HEK293 (cell line): ENCODE data around the gene TTC34.
A peak's percentile ranks its signal among the peaks of the same experiment; 100 is the strongest.

ENCODE experiments used
- CTCF ChIA-PET: fragments of 350-600 bp; formaldehyde crosslinking; extraction: SDS; loops from one replicate; lab custom pipeline; 2021; ENCODE audit warnings: antibody characterized with exemption; lab: Yijun Ruan, JAX
- POLR2A ChIA-PET: fragments of 300-600 bp; formaldehyde crosslinking; extraction: SDS; loops from one replicate; lab custom pipeline; 2020; ENCODE audit warnings: antibody characterized with exemption, inconsistent platforms; lab: Yijun Ruan, JAX
- H3K27ac ChIP-seq: fragments of 200-500 bp; sonication (Bioruptor generic); 2 replicates; pipeline ENCODE4 v1.5.1; 2014; ENCODE audit warnings: low read depth, low read length, control low read depth, inconsistent platforms; ENCODE audit errors: extremely low read depth
- H3K36me3 ChIP-seq, 2 experiments: fragments of 200-500 bp in 1 of 2; sonication (Bioruptor generic) in 1 of 2; 1 replicate in 1 of 2; 2 replicates in 1 of 2; pipeline ENCODE4 v1.5.1; 2014 to 2017; ENCODE audit warnings: inconsistent platforms in 2 of 2, low read length in 2 of 2; ENCODE audit not compliant: control insufficient read depth in 2 of 2, insufficient read depth in 1 of 2
- H3K4me1 ChIP-seq: fragments of 200-500 bp; sonication (Bioruptor generic); 2 replicates; pipeline ENCODE4 v1.5.1; 2014; ENCODE audit warnings: mild to moderate bottlenecking, low read length, inconsistent platforms; ENCODE audit not compliant: control insufficient read depth, insufficient read depth
- H3K4me3 ChIP-seq: 2 replicates; pipeline ENCODE4 v1.5.1; 2011; ENCODE audit warnings: low read depth, mild to moderate bottlenecking, control low read depth, low read length, moderate library complexity
- H3K9me3 ChIP-seq: fragments of 200-500 bp; sonication (Bioruptor generic); 2 replicates; pipeline ENCODE4 v1.5.1; 2014; ENCODE audit warnings: low read depth, low read length, inconsistent platforms; ENCODE audit not compliant: control insufficient read depth, insufficient read depth
- BCL11B ChIP-seq: fragments of 450-650 bp; formaldehyde crosslinking; IDR thresholded peaks from 2 replicates; pipeline ENCODE4 v1.5.1; 2016; ENCODE audit warnings: low read depth, missing biosample characterization, missing genetic modification characterization
- GFI1B ChIP-seq: fragments of 450-650 bp; formaldehyde crosslinking; IDR thresholded peaks from 2 replicates; pipeline ENCODE4 v1.5.1; 2016; ENCODE audit warnings: missing biosample characterization, missing genetic modification characterization
- YY1 ChIP-seq: fragments of 450-650 bp; formaldehyde crosslinking; IDR thresholded peaks from 2 replicates; pipeline ENCODE4 v1.5.1; 2018; ENCODE audit warnings: missing biosample characterization, missing genetic modification characterization
- ZNF114 ChIP-seq: fragments of 450-650 bp; formaldehyde crosslinking; IDR thresholded peaks from 2 replicates; pipeline ENCODE4 v1.5.0; 2017; ENCODE audit warnings: missing biosample characterization, missing genetic modification characterization
- ZNF133 ChIP-seq: fragments of 450-650 bp; formaldehyde crosslinking; IDR thresholded peaks from 2 replicates; pipeline ENCODE4 v1.5.1; 2016; ENCODE audit warnings: missing biosample characterization, missing genetic modification characterization
- ZNF18 ChIP-seq: fragments of 450-650 bp; formaldehyde crosslinking; IDR thresholded peaks from 2 replicates; pipeline ENCODE4 v1.5.1; 2016; ENCODE audit warnings: missing biosample characterization, missing genetic modification characterization
- ZNF311 ChIP-seq: fragments of 450-650 bp; formaldehyde crosslinking; IDR thresholded peaks from 2 replicates; pipeline ENCODE4 v1.5.1; 2017; ENCODE audit warnings: missing biosample characterization, missing genetic modification characterization, borderline replicate concordance
- ZNF335 ChIP-seq: fragments of 450-650 bp; formaldehyde crosslinking; conservative IDR thresholded peaks from 2 replicates; pipeline ENCODE4 v1.5.1; 2016; ENCODE audit warnings: missing biosample characterization, missing genetic modification characterization
- ZNF416 ChIP-seq: fragments of 450-650 bp; formaldehyde crosslinking; IDR thresholded peaks from 2 replicates; pipeline ENCODE4 v1.5.1; 2016; ENCODE audit warnings: missing biosample characterization, missing genetic modification characterization
- ZNF529 ChIP-seq: fragments of 450-650 bp; formaldehyde crosslinking; IDR thresholded peaks from 2 replicates; pipeline ENCODE4 v1.5.1; 2017; ENCODE audit warnings: missing genetic modification characterization, missing biosample characterization; ENCODE audit not compliant: insufficient replicate concordance
- ZNF558 ChIP-seq: fragments of 450-650 bp; formaldehyde crosslinking; IDR thresholded peaks from 2 replicates; pipeline ENCODE4 v1.5.1; 2016; ENCODE audit warnings: missing biosample characterization, missing genetic modification characterization
- ZNF560 ChIP-seq: fragments of 450-650 bp; formaldehyde crosslinking; IDR thresholded peaks from 2 replicates; pipeline ENCODE4 v1.5.1; 2017; ENCODE audit warnings: missing biosample characterization, missing genetic modification characterization, borderline replicate concordance
- ZNF571 ChIP-seq: fragments of 450-650 bp; formaldehyde crosslinking; IDR thresholded peaks from 2 replicates; pipeline ENCODE4 v1.5.0; 2017; ENCODE audit warnings: missing biosample characterization, missing genetic modification characterization
- ZNF791 ChIP-seq: fragments of 450-650 bp; formaldehyde crosslinking; IDR thresholded peaks from 2 replicates; pipeline ENCODE4 v1.5.1; 2016; ENCODE audit warnings: missing biosample characterization, missing genetic modification characterization
- ZNF830 ChIP-seq: fragments of 450-650 bp; IDR thresholded peaks from 2 replicates; pipeline ENCODE4 v1.5.0; 2018; ENCODE audit warnings: missing biosample characterization, missing genetic modification characterization, low read depth, mild to moderate bottlenecking, moderate library complexity
- TF ChIP-seq, protein P1 (sequence below): fragments of 450-650 bp; formaldehyde crosslinking; IDR thresholded peaks from 2 replicates; pipeline ENCODE4 v1.5.1; 2017; ENCODE audit warnings: missing biosample characterization, mild to moderate bottlenecking, missing genetic modification characterization, moderate library complexity
- TF ChIP-seq, protein P2 (sequence below): fragments of 450-650 bp; formaldehyde crosslinking; IDR thresholded peaks from 2 replicates; pipeline ENCODE4 v1.5.1; 2016; ENCODE audit warnings: missing biosample characterization, missing genetic modification characterization
- TF ChIP-seq, protein P3 (sequence below): fragments of 450-650 bp; IDR thresholded peaks from 2 replicates; pipeline ENCODE4 v1.5.1; 2018; ENCODE audit warnings: missing biosample characterization, missing genetic modification characterization

Gene TTC34

GRCh38 chr1:2644591-2645101 is 156.8 kb downstream of the TTC34 start:
- POLR2A ChIA-PET: no interaction called here
- no peaks in the 10 kb centered on the region for H3K36me3 ChIP-seq
- H3K4me1 ChIP-seq: peaks cover 3% of the 10 kb centered on the region
- H3K4me3 ChIP-seq: no peak overlapping the region
- no peak overlapping the region for H3K27ac ChIP-seq
- H3K9me3 ChIP-seq: no peaks in the 10 kb centered on the region
- CTCF ChIA-PET: no interaction called here
- TF ChIP-seq ZNF791 (no peak), ZNF416 (tag by site-specific recombination) (no peak), ZNF560 (tag by site-specific recombination) (no peak), ZNF335 (no peak), BCL11B (tag by site-specific recombination) (no peak)

DNA sequence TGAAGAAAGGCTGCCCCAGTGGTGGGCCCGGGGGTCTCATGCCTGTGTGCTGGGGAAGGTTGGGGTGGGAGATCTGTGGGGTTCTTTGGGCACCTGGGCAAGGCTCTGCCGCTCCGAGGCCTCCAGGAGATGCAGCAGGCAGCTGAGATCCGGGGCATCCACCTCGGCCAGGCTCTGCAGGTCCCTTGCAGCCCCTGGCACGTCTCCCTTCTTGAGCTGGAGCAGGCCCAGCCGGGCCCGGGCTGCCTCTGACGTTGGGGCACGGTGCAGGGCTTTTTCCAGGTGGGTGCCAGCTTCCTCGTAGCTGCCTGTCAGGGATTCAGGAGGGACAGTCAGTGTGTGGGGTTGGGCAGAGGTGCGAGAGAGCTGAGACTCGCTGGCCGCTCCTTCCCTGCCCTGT is 157.3 kb downstream of the TTC34 start:
- CTCF ChIA-PET: no interaction called here
- H3K9me3 ChIP-seq: no peaks in the 10 kb centered on the region
- TF ChIP-seq GFI1B (tag by site-specific recombination) (no peak), YY1 (no peak), ZNF114 (tag by site-specific recombination) (no peak), ZNF311 (tag by site-specific recombination) (no peak), ZNF18 (tag by site-specific recombination) (no peak), ZNF830 (tag by site-specific recombination) (no peak), ZNF133 (tag by site-specific recombination) (no peak), ZNF571 (tag by site-specific recombination) (no peak)
- TF ChIP-seq, protein P1, sequence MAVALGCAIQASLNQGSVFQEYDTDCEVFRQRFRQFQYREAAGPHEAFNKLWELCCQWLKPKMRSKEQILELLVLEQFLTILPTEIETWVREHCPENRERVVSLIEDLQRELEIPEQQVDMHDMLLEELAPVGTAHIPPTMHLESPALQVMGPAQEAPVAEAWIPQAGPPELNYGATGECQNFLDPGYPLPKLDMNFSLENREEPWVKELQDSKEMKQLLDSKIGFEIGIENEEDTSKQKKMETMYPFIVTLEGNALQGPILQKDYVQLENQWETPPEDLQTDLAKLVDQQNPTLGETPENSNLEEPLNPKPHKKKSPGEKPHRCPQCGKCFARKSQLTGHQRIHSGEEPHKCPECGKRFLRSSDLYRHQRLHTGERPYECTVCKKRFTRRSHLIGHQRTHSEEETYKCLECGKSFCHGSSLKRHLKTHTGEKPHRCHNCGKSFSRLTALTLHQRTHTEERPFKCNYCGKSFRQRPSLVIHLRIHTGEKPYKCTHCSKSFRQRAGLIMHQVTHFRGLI (tag by site-specific recombination): no peak
- TF ChIP-seq, protein P2, sequence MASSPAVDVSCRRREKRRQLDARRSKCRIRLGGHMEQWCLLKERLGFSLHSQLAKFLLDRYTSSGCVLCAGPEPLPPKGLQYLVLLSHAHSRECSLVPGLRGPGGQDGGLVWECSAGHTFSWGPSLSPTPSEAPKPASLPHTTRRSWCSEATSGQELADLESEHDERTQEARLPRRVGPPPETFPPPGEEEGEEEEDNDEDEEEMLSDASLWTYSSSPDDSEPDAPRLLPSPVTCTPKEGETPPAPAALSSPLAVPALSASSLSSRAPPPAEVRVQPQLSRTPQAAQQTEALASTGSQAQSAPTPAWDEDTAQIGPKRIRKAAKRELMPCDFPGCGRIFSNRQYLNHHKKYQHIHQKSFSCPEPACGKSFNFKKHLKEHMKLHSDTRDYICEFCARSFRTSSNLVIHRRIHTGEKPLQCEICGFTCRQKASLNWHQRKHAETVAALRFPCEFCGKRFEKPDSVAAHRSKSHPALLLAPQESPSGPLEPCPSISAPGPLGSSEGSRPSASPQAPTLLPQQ (tag by site-specific recombination): no peak
- TF ChIP-seq, all 188 proteins: peak for 0
- Histone ChIP-seq H3K4me1 (peaks cover 3% of the 10 kb centered on the region), H3K4me3 (no peak overlapping the region), H3K36me3 (no peaks in the 10 kb centered on the region), H3K27ac (no peak overlapping the region)
- POLR2A ChIA-PET: no interaction called here

DNA sequence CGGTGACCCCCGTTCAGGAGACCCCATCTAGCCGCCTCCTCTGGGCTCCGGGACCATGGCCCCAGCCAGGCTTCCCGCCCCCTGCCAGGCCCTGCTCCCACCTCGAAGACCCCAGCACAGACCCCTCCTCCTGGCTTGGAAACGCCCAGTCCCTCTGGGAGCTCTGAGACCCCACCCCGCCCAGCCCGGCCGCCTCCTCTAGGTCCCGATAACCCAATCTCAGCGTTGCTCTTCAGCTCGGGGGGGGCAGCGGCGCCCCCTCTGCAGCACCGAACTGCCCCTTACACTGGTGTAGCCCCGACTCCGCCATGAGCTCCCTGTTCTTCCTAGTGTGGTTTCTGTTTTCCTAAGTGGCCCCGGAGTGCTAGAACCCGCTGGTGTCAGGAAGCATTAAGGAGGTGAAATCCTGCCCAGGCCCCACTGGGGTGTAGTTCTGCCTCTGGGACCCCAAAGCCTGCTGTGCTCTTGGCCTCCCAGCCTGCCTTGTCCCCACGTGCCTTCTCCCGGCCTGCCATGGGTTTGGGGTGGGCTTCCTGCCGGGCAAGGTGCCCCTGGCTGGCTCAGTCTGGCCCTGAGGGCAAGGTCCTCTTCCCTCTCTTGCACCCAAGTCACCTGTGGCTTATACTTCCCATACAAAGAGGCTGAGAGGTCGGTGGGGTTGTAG is 157.9 kb downstream of the TTC34 start:
- no peak for TF ChIP-seq ZNF529 (tag by site-specific recombination)
- TF ChIP-seq ZNF558 (tag by site-specific recombination): no peak
- TF ChIP-seq, protein P1 (tag by site-specific recombination): no peak
- TF ChIP-seq, protein P3, sequence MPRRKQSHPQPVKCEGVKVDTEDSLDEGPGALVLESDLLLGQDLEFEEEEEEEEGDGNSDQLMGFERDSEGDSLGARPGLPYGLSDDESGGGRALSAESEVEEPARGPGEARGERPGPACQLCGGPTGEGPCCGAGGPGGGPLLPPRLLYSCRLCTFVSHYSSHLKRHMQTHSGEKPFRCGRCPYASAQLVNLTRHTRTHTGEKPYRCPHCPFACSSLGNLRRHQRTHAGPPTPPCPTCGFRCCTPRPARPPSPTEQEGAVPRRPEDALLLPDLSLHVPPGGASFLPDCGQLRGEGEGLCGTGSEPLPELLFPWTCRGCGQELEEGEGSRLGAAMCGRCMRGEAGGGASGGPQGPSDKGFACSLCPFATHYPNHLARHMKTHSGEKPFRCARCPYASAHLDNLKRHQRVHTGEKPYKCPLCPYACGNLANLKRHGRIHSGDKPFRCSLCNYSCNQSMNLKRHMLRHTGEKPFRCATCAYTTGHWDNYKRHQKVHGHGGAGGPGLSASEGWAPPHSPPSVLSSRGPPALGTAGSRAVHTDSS (tag by site-specific recombination): no peak
- Histone ChIP-seq H3K36me3 (no peaks in the 10 kb centered on the region), H3K4me1 (peaks cover 3% of the 10 kb centered on the region), H3K27ac (no peak overlapping the region), H3K4me3 (peak overlapping the region; percentile 72), H3K9me3 (no peaks in the 10 kb centered on the region)
- CTCF ChIA-PET: no interaction called here
- POLR2A ChIA-PET: interaction anchor here (0.6 kb wide), 1 partner anchor 99 kb away, joined by 4 read pairs; no protein-coding TSS in a partner anchor
